T47D (cell line): ENCODE data around the gene TNFAIP8L2.

Experiments
- DNase-seq, 2 experiments: peaks; one replicate each; pipeline versions ENCODE4 v3.0.0 to v3.0.0-alpha.2; 2011 to 2012; ENCODE audit warnings: low read depth in 1 of 2, low spot score in 1 of 2
- JUND ChIP-seq: IDR thresholded peaks from 2 replicates; pipeline ENCODE4 v1.6.1; 2012; ENCODE audit warnings: low read depth
- in situ Hi-C: cut with HindIII; loops from 2 replicates; pipeline ENCODE4 v1.10.0; 2016; ENCODE audit warnings: low sequenced_read_pairs, low pct_unique_long_range_greater_than_20kb

Gene TNFAIP8L2

DNA sequence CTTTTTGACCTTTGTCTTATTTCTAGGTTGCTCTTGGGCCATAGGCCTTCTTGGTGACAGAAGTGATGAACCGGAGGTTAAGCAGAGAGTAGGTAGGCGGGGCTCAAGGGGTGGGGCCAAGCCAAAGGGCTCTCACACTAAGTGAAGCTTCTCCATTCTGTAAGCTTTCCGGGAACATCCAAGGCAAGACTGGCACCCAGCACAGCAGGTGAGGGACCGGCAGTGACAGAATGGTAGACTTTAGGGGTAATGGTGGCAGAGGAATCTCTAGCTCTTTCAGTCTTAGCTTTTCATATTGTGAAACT is at the start of gene TNFAIP8L2:
TNFAIP8L2 (plus strand) TSS at position 135 of the 305 bp plus-strand sequence. CDS start 2,049 bp downstream, outside the sequence.
- no peak for TF ChIP-seq JUND
- in situ Hi-C loops, result no loop called here
- no peak for DNase-seq

DNA sequence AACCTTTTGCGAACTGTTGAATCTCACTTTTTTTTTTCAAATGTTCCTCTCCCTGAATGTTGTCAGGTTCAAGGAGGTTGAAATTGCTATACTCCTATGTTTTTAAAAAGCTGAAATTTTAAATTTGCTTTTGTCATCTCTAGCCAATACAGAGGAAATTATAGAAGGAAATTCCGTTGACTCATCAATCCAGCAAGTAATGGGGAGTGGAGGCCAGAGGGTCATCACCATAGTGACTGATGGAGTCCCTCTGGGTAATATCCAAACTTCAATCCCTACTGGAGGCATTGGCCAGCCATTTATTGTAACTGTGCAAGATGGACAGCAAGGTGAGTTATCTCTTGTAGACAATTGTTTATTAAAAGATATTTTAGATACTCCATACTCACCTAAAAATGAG is 49.6 kb upstream of the TNFAIP8L2 start:
- no peak for DNase-seq
- TF ChIP-seq JUND, result no peak
- in situ Hi-C loops, result no loop called here

DNA sequence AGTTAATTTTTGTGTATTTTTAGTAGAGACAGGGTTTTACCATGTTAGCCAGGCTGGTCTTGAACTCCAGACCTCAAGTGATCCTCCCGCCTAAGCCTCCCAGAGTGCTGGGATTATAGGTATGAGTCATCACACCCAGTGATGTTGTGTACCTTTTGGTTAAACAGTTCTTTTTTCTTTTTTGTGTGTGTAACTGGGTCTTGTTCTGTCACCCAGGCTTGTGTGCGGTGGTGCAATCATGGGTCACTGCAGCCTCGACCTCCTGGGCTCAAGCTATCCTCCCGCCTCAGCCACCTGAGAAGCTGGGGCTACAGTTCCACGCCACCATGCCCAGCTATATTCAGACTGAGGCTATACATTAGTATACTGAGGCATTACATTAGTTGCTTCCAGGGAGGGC is 48.1 kb upstream of the TNFAIP8L2 start:
- in situ Hi-C loops, result no loop called here
- TF ChIP-seq JUND, result no peak
- DNase-seq, result no peak

DNA sequence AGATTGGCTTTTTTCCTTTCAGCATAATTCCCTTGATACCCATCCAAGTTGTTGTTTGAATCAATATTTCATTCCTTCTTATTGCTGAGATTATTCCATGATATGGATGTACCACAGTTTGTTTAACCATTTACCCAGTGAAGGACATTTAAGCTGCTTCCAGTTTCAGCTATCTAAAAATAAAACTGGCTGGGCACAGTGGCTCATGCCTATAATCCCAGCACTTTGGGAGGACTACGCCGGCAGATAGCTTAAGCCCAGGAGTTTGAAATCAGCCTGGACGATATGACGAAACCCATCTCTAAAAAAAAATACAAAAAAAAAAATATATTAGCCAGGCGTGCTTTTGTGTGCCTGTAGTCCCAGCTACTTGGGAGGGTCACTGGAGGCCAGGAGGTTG is 42.6 kb upstream of the TNFAIP8L2 start:
- in situ Hi-C loops, result no loop called here
- no peak for DNase-seq
- TF ChIP-seq JUND, result no peak

DNA sequence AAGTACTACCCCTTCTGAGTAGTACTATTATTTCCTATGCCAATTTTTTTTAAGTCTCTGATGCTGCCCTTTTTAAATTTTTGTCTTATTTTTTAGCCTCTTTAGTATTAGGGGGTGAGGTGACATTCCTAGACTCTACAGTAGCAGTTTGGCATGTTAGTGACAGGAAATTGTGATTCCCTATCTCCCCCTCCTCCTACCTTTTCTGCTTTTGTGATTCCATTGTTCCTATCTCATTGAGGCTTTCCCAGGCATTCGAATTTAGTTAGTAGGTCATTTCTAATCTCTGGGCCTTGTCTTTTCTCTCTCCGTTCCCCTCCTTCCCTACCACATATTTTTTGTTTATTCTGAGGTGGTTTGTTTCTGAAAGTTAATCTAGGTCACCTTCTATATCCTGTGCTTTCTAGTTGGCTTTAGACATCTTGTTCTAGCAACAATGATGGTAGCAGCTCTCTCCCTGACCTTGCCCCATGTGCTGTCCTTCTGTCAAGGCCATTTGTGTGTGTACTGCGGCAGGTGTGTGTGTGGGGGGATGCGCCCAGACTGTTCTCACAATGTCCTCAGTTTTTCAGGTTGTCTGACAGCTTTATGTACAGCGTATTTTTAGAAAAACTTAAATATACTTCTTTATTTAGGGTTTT is 31.6 kb upstream of the TNFAIP8L2 start:
- DNase-seq, result peak in 1 of 2 experiments; percentile 1
- in situ Hi-C loops, result no loop called here

DNA sequence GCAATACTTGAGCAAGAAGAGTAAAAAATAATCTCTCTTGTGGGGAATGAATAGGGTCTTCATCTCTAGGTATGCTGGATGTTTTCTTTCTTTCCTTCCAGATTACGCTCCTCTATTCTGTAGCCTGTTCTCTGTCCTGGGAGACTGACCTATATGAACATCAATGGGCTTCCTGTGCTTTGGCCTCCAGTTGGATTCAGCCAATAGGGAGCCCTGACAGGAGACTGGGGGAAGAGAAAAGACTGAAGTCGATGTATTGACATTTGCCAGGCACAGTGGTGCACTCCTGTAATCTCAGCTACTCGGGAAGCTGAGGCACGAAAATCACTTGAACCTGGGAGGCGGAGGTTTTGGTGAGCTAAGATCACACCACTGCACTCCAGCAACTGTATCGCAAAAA is 27.6 kb upstream of the TNFAIP8L2 start:
- TF ChIP-seq JUND, result no peak
- peak in 1 of 2 experiments; percentile 5 for DNase-seq
- in situ Hi-C loops, result no loop called here

More for the DNA sequence above, 31.6 kb upstream of the TNFAIP8L2 start:
- no peak for TF ChIP-seq JUND

DNA sequence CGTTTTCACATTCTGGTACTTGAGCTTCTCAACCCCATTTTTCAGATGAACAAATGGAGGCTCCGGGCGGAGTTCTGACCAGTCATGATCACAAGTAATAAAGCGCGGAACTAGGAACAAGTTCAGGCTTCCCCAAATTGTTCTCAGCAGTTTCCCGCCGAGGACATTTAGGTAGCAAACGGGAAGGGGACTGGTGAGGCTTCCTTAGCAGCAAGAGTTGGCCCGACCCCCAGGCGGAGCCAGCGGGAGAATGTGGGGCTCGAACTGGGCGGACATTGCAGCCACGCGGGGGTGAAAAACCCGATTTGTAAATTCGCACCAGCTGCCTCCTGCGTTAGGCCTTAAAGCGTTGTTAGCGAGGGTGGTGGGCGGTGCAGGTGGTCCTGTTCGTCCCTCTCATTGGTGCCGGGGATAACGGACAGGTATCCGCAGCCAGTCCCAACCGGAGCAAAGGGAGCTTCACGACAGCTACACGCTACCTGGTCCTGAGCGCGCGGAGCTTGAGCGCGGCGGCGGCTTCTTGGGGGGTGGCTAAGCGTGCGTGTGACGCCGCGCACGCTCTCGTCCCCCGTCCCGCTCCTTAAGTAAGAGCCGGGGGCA is 25.4 kb upstream of the TNFAIP8L2 start:
- TF ChIP-seq JUND, result no peak
- in situ Hi-C loops, result no loop called here

DNA sequence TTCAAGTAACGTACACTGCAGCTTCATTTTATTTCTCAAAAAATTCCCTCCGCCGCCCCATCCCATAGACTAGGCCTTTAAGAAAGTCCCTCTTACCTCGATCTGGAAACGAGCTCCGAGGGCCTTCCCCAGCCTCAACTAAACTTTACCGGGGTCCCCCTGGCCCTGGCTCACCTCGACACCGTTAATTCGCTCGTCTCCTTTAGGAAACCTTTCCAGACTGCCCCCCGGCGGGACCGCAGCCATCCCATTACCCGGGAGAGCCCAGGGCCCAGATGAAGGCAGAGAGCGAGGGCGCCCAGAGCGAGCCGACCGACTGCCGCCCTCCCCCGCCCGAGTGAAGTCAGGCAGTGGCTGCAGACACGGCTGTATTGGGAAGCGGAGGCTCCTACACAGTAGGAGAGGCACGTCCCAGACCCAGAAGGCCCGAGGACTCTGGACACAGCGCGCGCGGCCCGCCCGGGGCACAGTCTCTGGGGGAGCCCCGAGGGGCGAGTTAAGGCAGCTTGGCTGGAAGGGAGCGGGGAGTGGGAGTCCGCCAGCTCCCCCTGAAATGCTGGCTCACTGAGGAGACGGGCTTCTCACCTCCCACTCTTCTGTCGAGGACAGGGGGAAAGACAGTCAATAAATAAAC is 24.6 kb upstream of the TNFAIP8L2 start:
- no peak for TF ChIP-seq JUND
- in situ Hi-C loops, result no loop called here
- no peak for DNase-seq

More for the DNA sequence above, 25.4 kb upstream of the TNFAIP8L2 start:
- DNase-seq, result no peak

DNA sequence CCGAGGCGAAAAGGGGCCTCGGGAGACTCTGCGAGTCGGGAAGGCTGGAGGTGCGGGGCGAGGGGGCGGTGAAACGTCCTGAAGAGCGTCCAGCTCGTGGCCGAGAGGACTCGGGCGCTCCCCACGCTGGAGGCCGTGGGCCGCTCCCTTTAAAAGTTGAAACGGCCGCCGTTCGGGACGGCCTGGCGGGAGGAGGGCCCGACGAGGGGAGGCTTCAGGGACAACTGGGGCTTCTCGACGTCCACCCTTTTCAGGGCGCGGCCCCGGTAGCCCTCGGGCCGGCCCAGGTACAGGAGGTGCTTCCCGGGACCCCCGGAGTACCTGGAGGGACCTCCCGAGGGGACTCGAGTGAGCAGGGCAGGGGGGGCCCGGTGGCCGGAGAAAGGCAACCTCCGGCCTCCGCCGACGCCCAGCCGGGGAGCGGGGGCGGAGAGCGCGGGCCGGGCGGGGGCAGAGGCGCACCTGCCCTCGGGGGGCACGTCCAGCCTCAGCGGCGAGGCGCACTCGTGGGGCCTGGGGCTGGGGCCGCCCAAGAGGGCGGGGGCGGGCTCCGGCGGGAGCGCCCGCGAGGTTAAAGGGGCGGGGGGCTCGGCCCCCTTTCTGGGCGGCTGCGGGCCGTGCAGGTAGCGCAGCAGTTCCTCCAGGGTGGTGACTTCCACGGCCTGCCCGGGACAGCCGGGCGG is 24.0 kb upstream of the TNFAIP8L2 start:
- no peak for TF ChIP-seq JUND
- in situ Hi-C loops, result no loop called here
- no peak for DNase-seq

DNA sequence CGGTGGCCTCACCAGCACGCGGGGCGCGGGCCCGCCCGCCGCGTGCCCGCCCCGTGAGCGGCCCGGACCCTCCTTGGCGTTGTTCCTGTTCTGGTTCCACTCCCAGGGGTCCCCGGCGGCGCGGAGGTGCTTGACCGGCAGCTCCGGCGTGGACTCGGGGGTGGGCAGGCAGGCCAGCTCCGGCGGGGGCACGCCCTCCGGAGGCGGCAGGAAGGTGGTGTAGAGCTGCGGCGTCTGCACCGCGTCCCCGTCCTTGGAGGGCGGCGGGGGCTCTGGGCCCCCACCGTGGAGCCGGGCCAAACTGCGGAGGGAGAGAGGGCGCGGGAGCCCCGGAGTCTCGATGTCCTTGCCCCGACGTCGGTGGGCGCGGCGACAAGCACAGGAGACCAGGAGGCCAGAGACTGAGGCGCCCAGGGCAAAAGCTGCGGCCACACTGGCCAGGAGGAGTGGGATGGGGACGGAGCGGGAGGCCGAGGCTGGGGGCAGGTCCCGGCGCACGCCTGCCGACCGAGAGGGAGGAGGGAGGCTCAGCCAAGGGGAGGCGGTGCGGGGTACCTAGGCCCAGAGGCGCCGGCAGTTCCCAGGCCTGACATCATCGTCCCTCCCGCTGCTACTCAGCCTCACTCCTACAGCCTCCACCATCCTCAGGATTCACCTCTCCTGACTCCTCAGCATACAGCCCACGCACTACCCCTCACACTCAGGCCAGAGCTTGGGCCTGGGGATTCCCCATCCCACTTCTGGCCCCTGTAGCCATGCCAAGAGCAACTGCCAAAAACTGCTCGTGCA is 23.2 kb upstream of the TNFAIP8L2 start:
- no peak for TF ChIP-seq JUND
- DNase-seq, result no peak
- in situ Hi-C loops, result no loop called here

DNA sequence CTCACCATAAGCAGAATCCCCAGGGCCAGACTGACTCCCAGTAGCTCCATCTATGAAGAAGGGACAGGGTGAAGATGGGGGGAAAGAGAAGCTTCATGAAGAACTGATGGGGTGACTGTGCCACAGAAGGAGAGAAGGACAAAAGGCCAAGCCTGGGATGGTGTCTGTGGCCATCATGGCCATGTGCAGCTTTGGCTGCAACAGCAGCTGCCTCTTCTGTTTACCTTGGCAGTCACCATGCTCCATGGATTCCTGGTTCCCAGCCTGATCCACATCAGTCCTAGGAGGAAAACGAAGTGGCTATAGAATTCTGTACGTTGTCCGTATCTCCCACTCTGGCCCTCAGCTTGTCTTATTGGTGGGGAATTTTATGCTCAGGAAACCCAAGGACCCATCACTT is 22.1 kb upstream of the TNFAIP8L2 start:
- DNase-seq, result no peak
- no peak for TF ChIP-seq JUND
- in situ Hi-C loops, result no loop called here

DNA sequence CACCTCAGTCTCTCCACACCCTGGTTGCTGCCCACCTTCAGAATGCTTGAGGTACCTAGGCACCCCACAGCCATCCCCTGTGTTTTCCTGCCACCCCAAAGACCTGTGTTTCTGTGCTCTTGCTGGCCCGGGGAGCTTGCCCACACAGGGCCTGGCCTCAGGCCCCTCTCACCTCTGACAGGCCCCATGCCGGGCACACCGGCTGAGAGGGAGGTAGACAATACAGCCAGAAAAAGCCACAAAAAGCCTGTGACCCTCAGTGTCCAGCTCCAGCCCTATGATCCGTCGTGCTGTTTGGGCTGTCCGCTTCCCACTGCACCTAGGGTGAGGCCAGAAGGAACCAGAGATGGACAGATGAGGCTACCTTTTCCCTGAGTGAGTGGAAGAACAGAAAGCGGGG is 21.5 kb upstream of the TNFAIP8L2 start:
- in situ Hi-C loops, result no loop called here
- no peak for TF ChIP-seq JUND
- DNase-seq, result no peak
